HG03575 (cell line): Measurements from ENCODE around the gene CHPF2.

ENCODE experiments used
- ATAC-seq: cut with Tn5 transposase; IDR thresholded peaks from one replicate; pipeline ENCODE4 v1.9.1; 2021; ENCODE audit not compliant: unreplicated experiment, insufficient number of reproducible peaks, low FRiP score; ENCODE audit errors: extremely low read depth

The CHPF2 gene

GRCh38 chr7:151201751-151202150, 30.5 kb upstream of the CHPF2 start:
- no peak for ATAC-seq

GRCh38 chr7:151202836-151203235, 29.4 kb upstream of the CHPF2 start:
- ATAC-seq: no peak

GRCh38 chr7:151204383-151205032, 27.8 kb upstream of the CHPF2 start:
- ATAC-seq: no peak

GRCh38 chr7:151205730-151206129, 26.6 kb upstream of the CHPF2 start:
- no peak for ATAC-seq

- ATAC-seq: no peak
Observed at GRCh38 chr7:151206914-151207313, 25.4 kb upstream of the CHPF2 start.

GRCh38 chr7:151207315-151207714, 25.0 kb upstream of the CHPF2 start:
- no peak for ATAC-seq

GRCh38 chr7:151207804-151208203, 24.5 kb upstream of the CHPF2 start:
- no peak for ATAC-seq

- ATAC-seq: no peak
Observed at GRCh38 chr7:151208253-151208862, 23.9 kb upstream of the CHPF2 start.

- ATAC-seq: no peak
Observed at GRCh38 chr7:151209588-151209987, 22.7 kb upstream of the CHPF2 start.

GRCh38 chr7:151210087-151210854, 22.0 kb upstream of the CHPF2 start, which contains the start of gene H2BK1:
TSS of gene H2BK1 (minus strand) at chr7:151210488. CDS start at chr7:151210318, 170 bp downstream.
- no peak for ATAC-seq

- no peak for ATAC-seq
Observed at GRCh38 chr7:151211155-151211772, 21.0 kb upstream of the CHPF2 start.

GRCh38 chr7:151212626-151213025, 19.7 kb upstream of the CHPF2 start:
- no peak for ATAC-seq

- ATAC-seq: no peak
Observed at GRCh38 chr7:151213826-151214225, 18.5 kb upstream of the CHPF2 start.

- no peak for ATAC-seq
Observed at GRCh38 chr7:151215396-151215795, 16.9 kb upstream of the CHPF2 start.

- no peak for ATAC-seq
Observed at GRCh38 chr7:151218170-151218569, 14.1 kb upstream of the CHPF2 start.

GRCh38 chr7:151223728-151224127, 8.6 kb upstream of the CHPF2 start:
- ATAC-seq: no peak

GRCh38 chr7:151225948-151226510, 6.3 kb upstream of the CHPF2 start:
- ATAC-seq: no peak

GRCh38 chr7:151226560-151226874, 5.8 kb upstream of the CHPF2 start:
- no peak for ATAC-seq

- ATAC-seq: peak; percentile 88
Observed at GRCh38 chr7:151226875-151227782, 5.2 kb upstream of the CHPF2 start, which contains the start of gene ABCF2. TSS of gene ABCF2 (minus strand) at chr7:151227205. CDS start at chr7:151226458, 747 bp downstream.
